Measurements from ENCODE around the gene ASB15.

ASB15 gene

GRCh38 chr7:123581162-123581459 is 20.5 kb upstream of the ASB15 start:
- no peak for TF ChIP-seq ZNF384 (IDR thresholded peaks at IDR 0.05)
- TF ChIP-seq PKNOX1 (IDR thresholded peaks at IDR 0.05), result no peak
- no peak for TF ChIP-seq LEF1 (IDR thresholded peaks at IDR 0.05; ENCODE audit: borderline replicate concordance)
- TF ChIP-seq CTBP1 (IDR thresholded peaks at IDR 0.05; ENCODE audit: borderline replicate concordance), result no peak
- TF ChIP-seq HDGF (IDR thresholded peaks at IDR 0.05; ENCODE audit: borderline replicate concordance), result no peak
- no peak for TF ChIP-seq NFRKB (IDR thresholded peaks at IDR 0.05)
- TF ChIP-seq FOXM1 (IDR thresholded peaks at IDR 0.05; ENCODE audit: borderline replicate concordance), result no peak
- ChIA-PET POLR2A (interaction anchor here (0.8 kb wide), 1 partner anchor 24 kb away, joined by 3 read pairs; no protein-coding TSS in a partner anchor), CTCF (interaction anchor here (0.9 to 1.2 kb wide), 2 partner anchors 23 to 62 kb away, joined by 3 to 4 read pairs; partner anchors contain the start of gene NDUFA5)
- DNase-seq (ENCODE audit: extremely low spot score), result no peak

- DNase-seq (ENCODE audit: extremely low spot score), result no peak
- TF ChIP-seq FOXA1 (IDR thresholded peaks at IDR 0.05), result no peak
- no peak for TF ChIP-seq L3MBTL2 (conservative IDR thresholded peaks at IDR 0.05)
- TF ChIP-seq BHLHE40 (IDR thresholded peaks at IDR 0.05; ENCODE audit: borderline replicate concordance), result no peak
- TF ChIP-seq ZNF384 (IDR thresholded peaks at IDR 0.05), result no peak
- TF ChIP-seq ARNT (IDR thresholded peaks at IDR 0.05), result no peak
- TF ChIP-seq LEF1 (IDR thresholded peaks at IDR 0.05; ENCODE audit: borderline replicate concordance), result no peak
- TF ChIP-seq ELF4 (IDR thresholded peaks at IDR 0.05), result no peak
- TF ChIP-seq FOXK2 (IDR thresholded peaks at IDR 0.05), result no peak
- no peak for TF ChIP-seq SUZ12 (IDR thresholded peaks at IDR 0.05)
- TF ChIP-seq FOXM1 (IDR thresholded peaks at IDR 0.05; ENCODE audit: borderline replicate concordance), result no peak
- no peak for TF ChIP-seq PKNOX1 (IDR thresholded peaks at IDR 0.05)
- no peak for TF ChIP-seq SP1 (IDR thresholded peaks at IDR 0.05)
- TF ChIP-seq NFRKB (IDR thresholded peaks at IDR 0.05), result no peak
- TF ChIP-seq TARDBP (IDR thresholded peaks at IDR 0.05), result no peak
- no peak for TF ChIP-seq HDGF (IDR thresholded peaks at IDR 0.05; ENCODE audit: borderline replicate concordance)
- TF ChIP-seq CTBP1 (IDR thresholded peaks at IDR 0.05; ENCODE audit: borderline replicate concordance), result no peak
- POLR2A ChIA-PET, result interaction anchor here (0.6 kb wide), 1 partner anchor 30 kb away, joined by 3 read pairs; no protein-coding TSS in a partner anchor
- CTCF ChIA-PET, result interaction anchor here (0.7 kb wide), 1 partner anchor 10 kb away, joined by 4 read pairs; no protein-coding TSS in a partner anchor
These were observed 17.8 kb upstream of the ASB15 start for GRCh38 chr7:123583821-123584220.

DNA sequence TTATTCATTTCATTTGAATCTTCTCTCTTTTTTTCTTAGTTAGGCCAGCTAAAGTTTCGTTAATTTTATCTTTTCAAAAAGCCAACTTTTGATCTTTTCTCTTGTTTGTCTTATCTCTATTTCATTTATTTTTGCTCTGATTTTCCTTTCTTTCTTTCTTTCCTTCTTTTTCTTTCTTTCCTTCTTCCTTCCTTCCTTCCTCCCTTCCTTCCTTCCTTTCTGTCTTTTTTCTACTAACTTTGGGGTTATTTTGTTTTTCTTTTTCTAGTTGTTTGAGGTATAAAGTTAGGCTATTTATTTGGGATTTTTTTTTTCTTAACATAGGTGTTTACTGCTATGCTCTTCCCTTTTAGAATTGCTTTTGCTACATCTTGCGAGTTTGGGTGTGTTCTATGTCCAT is 13.2 kb upstream of the ASB15 start:
- ChIA-PET POLR2A (no interaction called here), CTCF (no interaction called here)
- TF ChIP-seq SP1 (IDR thresholded peaks at IDR 0.05), result no peak
- TF ChIP-seq FOXK2 (IDR thresholded peaks at IDR 0.05), result no peak
- no peak for TF ChIP-seq LEF1 (IDR thresholded peaks at IDR 0.05; ENCODE audit: borderline replicate concordance)
- no peak for TF ChIP-seq L3MBTL2 (conservative IDR thresholded peaks at IDR 0.05)
- TF ChIP-seq TARDBP (IDR thresholded peaks at IDR 0.05), result no peak
- TF ChIP-seq FOXA1 (IDR thresholded peaks at IDR 0.05), result no peak
- TF ChIP-seq ARNT (IDR thresholded peaks at IDR 0.05), result no peak
- TF ChIP-seq NFRKB (IDR thresholded peaks at IDR 0.05), result no peak
- TF ChIP-seq PKNOX1 (IDR thresholded peaks at IDR 0.05), result no peak
- TF ChIP-seq FOXM1 (IDR thresholded peaks at IDR 0.05; ENCODE audit: borderline replicate concordance), result no peak
- no peak for TF ChIP-seq ELF4 (IDR thresholded peaks at IDR 0.05)
- no peak for TF ChIP-seq SUZ12 (IDR thresholded peaks at IDR 0.05)
- TF ChIP-seq CTBP1 (IDR thresholded peaks at IDR 0.05; ENCODE audit: borderline replicate concordance), result no peak
- no peak for TF ChIP-seq ZNF384 (IDR thresholded peaks at IDR 0.05)
- TF ChIP-seq HDGF (IDR thresholded peaks at IDR 0.05; ENCODE audit: borderline replicate concordance), result no peak
- no peak for TF ChIP-seq BHLHE40 (IDR thresholded peaks at IDR 0.05; ENCODE audit: borderline replicate concordance)
- DNase-seq (ENCODE audit: extremely low spot score), result no peak

DNA sequence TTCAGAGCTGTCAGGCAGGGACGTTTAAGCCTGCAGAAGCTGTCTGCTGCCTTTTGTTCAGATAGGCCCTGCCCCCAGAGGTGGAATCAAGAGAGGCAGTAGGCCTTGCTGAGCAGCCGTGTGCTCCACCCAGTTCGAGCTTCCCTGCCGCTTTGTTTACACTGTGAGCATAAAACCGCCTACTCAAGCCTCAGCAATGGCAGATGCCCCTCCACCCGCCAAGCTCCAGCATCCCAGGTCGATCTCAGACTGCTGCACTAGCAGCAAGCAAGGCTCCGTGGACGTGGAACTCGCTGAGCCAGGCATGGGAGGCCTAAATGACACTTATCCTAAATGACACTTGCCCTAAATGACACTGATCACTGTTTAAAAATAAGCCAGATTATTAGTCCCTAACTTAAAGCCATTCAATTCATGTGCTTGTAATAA is 6.8 kb upstream of the ASB15 start:
- TF ChIP-seq FOXM1 (IDR thresholded peaks at IDR 0.05; ENCODE audit: borderline replicate concordance) (no peak), FOXA1 (IDR thresholded peaks at IDR 0.05) (no peak), PKNOX1 (IDR thresholded peaks at IDR 0.05) (no peak), CTBP1 (IDR thresholded peaks at IDR 0.05; ENCODE audit: borderline replicate concordance) (no peak), SUZ12 (IDR thresholded peaks at IDR 0.05) (no peak), ZNF384 (IDR thresholded peaks at IDR 0.05) (no peak), TARDBP (IDR thresholded peaks at IDR 0.05) (no peak), ELF4 (IDR thresholded peaks at IDR 0.05) (no peak), BHLHE40 (IDR thresholded peaks at IDR 0.05; ENCODE audit: borderline replicate concordance) (no peak), FOXK2 (IDR thresholded peaks at IDR 0.05) (no peak), HDGF (IDR thresholded peaks at IDR 0.05; ENCODE audit: borderline replicate concordance) (no peak), ARNT (IDR thresholded peaks at IDR 0.05) (no peak), LEF1 (IDR thresholded peaks at IDR 0.05; ENCODE audit: borderline replicate concordance) (no peak), L3MBTL2 (conservative IDR thresholded peaks at IDR 0.05) (no peak), SP1 (IDR thresholded peaks at IDR 0.05) (no peak), NFRKB (IDR thresholded peaks at IDR 0.05) (no peak)
- DNase-seq (ENCODE audit: extremely low spot score), result no peak
- ChIA-PET CTCF (no interaction called here), POLR2A (no interaction called here)

GRCh38 chr7:123598657-123599056 is 3.0 kb upstream of the ASB15 start:
- DNase-seq (ENCODE audit: extremely low spot score), result no peak
- POLR2A ChIA-PET, result no interaction called here
- CTCF ChIA-PET, result no interaction called here
- TF ChIP-seq BHLHE40 (IDR thresholded peaks at IDR 0.05; ENCODE audit: borderline replicate concordance), result no peak

DNA sequence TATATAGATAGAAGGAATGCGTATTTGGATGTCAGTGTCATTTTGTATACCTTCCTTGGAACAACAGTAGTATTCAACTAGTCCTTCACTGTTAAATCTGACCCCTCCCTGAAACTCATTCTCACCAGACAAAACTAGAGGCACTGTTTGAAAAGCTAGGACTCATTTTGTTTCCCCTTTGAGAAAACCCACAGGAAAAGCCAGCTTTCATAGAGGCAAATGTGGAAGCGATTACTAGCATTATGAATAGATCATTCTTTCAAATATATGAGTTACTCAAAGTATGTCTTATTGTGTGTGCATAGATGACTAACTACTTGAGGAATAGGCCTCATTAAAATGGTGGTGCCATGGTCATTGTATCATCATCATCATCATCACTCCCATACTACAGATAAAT is 1.9 kb upstream of the ASB15 start:
- ChIA-PET POLR2A (no interaction called here), CTCF (no interaction called here)
- no peak for TF ChIP-seq BHLHE40 (IDR thresholded peaks at IDR 0.05; ENCODE audit: borderline replicate concordance)
- TF ChIP-seq PKNOX1 (IDR thresholded peaks at IDR 0.05), result no peak
- no peak for DNase-seq (ENCODE audit: extremely low spot score)

All from HEK293T (cell line).